HL-60 (cell line): Measurements from ENCODE around the gene RMND5B.

ENCODE experiments used
- POLR2AphosphoS5 ChIP-seq: IDR thresholded peaks from 2 replicates; pipeline ENCODE4 v1.6.1; 2012; ENCODE audit warnings: low read depth
- TF ChIP-seq, protein P1 (sequence below): IDR thresholded peaks from one replicate; pipeline ENCODE4 v1.5.1; 2011; ENCODE audit warnings: low read length, control low read depth, inconsistent platforms; ENCODE audit not compliant: insufficient read depth
- TF ChIP-seq, protein P2 (sequence below): IDR thresholded peaks from 2 replicates; pipeline ENCODE4 v1.6.1; 2012; ENCODE audit warnings: low read depth; ENCODE audit not compliant: insufficient replicate concordance

DNA sequence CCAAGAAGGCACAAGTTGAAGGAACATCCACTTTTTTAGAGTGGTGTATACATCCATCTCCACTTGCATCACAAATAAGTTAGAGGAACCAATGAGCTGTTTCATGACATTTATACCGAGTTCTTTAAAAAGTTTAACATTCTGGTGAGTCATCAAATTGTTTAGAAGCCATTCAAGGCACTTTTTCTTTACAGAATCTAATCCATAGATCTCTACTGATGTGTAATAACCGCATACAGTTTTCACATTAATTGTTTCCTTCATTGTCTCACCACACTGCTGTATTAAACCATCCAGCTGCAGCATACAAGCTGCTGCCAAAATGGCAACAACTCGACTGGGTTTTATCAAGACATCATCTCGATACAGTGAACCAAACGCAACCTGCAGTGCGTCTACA lies 55.6 kb downstream of the RMND5B start:
- TF ChIP-seq, protein P1, sequence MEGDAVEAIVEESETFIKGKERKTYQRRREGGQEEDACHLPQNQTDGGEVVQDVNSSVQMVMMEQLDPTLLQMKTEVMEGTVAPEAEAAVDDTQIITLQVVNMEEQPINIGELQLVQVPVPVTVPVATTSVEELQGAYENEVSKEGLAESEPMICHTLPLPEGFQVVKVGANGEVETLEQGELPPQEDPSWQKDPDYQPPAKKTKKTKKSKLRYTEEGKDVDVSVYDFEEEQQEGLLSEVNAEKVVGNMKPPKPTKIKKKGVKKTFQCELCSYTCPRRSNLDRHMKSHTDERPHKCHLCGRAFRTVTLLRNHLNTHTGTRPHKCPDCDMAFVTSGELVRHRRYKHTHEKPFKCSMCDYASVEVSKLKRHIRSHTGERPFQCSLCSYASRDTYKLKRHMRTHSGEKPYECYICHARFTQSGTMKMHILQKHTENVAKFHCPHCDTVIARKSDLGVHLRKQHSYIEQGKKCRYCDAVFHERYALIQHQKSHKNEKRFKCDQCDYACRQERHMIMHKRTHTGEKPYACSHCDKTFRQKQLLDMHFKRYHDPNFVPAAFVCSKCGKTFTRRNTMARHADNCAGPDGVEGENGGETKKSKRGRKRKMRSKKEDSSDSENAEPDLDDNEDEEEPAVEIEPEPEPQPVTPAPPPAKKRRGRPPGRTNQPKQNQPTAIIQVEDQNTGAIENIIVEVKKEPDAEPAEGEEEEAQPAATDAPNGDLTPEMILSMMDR: no peak
- TF ChIP-seq, protein P2, sequence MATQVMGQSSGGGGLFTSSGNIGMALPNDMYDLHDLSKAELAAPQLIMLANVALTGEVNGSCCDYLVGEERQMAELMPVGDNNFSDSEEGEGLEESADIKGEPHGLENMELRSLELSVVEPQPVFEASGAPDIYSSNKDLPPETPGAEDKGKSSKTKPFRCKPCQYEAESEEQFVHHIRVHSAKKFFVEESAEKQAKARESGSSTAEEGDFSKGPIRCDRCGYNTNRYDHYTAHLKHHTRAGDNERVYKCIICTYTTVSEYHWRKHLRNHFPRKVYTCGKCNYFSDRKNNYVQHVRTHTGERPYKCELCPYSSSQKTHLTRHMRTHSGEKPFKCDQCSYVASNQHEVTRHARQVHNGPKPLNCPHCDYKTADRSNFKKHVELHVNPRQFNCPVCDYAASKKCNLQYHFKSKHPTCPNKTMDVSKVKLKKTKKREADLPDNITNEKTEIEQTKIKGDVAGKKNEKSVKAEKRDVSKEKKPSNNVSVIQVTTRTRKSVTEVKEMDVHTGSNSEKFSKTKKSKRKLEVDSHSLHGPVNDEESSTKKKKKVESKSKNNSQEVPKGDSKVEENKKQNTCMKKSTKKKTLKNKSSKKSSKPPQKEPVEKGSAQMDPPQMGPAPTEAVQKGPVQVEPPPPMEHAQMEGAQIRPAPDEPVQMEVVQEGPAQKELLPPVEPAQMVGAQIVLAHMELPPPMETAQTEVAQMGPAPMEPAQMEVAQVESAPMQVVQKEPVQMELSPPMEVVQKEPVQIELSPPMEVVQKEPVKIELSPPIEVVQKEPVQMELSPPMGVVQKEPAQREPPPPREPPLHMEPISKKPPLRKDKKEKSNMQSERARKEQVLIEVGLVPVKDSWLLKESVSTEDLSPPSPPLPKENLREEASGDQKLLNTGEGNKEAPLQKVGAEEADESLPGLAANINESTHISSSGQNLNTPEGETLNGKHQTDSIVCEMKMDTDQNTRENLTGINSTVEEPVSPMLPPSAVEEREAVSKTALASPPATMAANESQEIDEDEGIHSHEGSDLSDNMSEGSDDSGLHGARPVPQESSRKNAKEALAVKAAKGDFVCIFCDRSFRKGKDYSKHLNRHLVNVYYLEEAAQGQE: no peak
- no peak for TF ChIP-seq POLR2AphosphoS5
